Mesodermal cell (in vitro differentiated cells): ENCODE data around the gene IER5.

Experiments
- H3K27ac ChIP-seq: 2 replicates; pipeline ENCODE4 v1.7.0; 2013; ENCODE audit warnings: mild to moderate bottlenecking, low read depth, low read length, moderate library complexity; ENCODE audit not compliant: severe bottlenecking
- H3K36me3 ChIP-seq: 2 replicates; pipeline ENCODE4 v1.7.1; 2013; ENCODE audit warnings: mild to moderate bottlenecking, low read length, moderate library complexity; ENCODE audit not compliant: control insufficient read depth, insufficient read depth
- H3K4me1 ChIP-seq: one replicate; pipeline ENCODE4 v1.7.1; 2013; ENCODE audit warnings: mild to moderate bottlenecking, low read length; ENCODE audit not compliant: insufficient read depth, control insufficient read depth, poor library complexity, severe bottlenecking
- H3K4me3 ChIP-seq: 2 replicates; pipeline ENCODE4 v1.7.0; 2013; ENCODE audit warnings: low read length, control low read depth, mild to moderate bottlenecking; ENCODE audit not compliant: insufficient read depth, poor library complexity, severe bottlenecking; ENCODE audit errors: extremely low read depth
- H3K9me3 ChIP-seq: 2 replicates; pipeline ENCODE4 v1.7.1; 2013; ENCODE audit warnings: mild to moderate bottlenecking, low read length, moderate library complexity; ENCODE audit not compliant: control insufficient read depth
- WGBS, 2 experiments: methylation state at CpG; one replicate each; pipeline ENCODE4 v1.1.5; 2013; ENCODE audit warnings: missing lambda C conversion rate in 2 of 2; ENCODE audit not compliant: insufficient coverage in 2 of 2; 5-methylcytosine and 5-hydroxymethylcytosine counted together

Gene IER5

GRCh38 chr1:181135437-181135731, 46.9 kb downstream of the IER5 start:
- H3K4me1 ChIP-seq = peaks cover 36% of the 10 kb centered on the region
- 93 to 100% methylated on average over 1 to 2 of the region's 2 CpGs for WGBS, 2 experiments
- no peak overlapping the region for H3K4me3 ChIP-seq
- H3K9me3 ChIP-seq = no peaks in the 10 kb centered on the region
- peak overlapping the region; percentile 93 for H3K27ac ChIP-seq
- H3K36me3 ChIP-seq = no peaks in the 10 kb centered on the region

DNA sequence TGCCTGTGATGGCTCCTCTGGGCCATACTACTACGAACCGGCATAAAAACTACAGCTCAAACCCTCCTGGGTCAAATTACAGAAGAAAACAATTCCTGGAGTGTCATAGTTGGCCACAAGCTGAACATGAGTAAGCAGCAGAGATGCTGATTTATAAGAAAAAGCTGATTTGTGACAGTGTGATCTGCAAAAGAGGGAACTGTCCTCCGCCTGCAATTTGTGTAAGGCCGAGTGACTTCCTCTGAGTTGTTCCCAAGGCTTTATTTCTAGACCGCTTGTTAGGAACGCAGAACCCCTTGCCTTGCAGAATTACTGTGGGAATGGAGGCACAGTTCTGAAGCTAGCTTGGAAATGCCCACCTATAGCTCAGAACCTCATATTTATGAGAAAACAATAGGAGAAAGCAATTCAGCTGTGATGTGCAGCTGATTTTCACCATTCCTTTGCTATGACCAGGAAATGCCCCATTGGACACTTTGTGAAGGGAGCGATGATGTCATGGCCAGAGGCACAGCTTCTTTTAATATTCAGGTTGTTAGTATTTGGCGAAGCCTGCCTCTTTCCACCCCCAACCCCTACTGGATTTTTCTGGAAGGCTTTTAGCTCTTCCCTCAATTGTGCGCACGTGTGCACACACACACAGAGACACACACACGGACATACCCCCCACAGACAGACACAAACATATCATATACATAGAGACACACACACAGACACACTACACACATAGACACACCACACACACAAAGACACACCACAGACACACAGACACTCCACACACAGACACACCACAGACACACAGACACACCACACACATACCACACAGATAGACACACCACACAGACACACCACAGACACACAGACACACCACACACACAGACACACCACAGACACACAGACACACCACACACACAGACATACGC, 47.6 kb downstream of the IER5 start:
- no peaks in the 10 kb centered on the region for H3K36me3 ChIP-seq
- peak overlapping the region; percentile 93 for H3K27ac ChIP-seq
- no peaks in the 10 kb centered on the region for H3K9me3 ChIP-seq
- H3K4me1 ChIP-seq = peaks cover 38% of the 10 kb centered on the region
- no peak overlapping the region for H3K4me3 ChIP-seq
- 77 to 93% methylated on average over 8 to 9 of the region's 12 CpGs for WGBS, 2 experiments

DNA sequence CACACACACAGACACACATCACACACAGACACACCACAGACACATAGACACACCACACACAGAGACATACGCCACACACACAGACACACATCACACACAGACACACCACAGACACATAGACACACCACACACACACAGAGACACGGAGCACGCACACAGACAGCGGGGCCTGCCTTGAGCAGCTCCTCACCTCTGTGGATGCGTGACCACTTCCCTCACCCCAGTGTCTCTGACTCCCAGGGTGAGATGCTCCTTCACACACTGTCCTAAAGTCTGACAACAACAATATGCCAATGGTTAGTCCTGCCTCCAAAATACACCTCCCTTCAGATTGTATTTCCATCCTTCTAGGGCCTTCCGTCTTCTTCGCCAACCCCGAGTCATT, 48.2 kb downstream of the IER5 start:
- H3K9me3 ChIP-seq = no peaks in the 10 kb centered on the region
- WGBS, 2 experiments = 94 to 100% methylated on average over 1 to 3 of the region's 8 CpGs
- no peak overlapping the region for H3K27ac ChIP-seq
- H3K4me1 ChIP-seq = peaks cover 44% of the 10 kb centered on the region
- no peaks in the 10 kb centered on the region for H3K36me3 ChIP-seq
- H3K4me3 ChIP-seq = no peak overlapping the region

GRCh38 chr1:181137217-181137743, 48.8 kb downstream of the IER5 start:
- Histone ChIP-seq H3K4me3 (no peak overlapping the region), H3K36me3 (no peaks in the 10 kb centered on the region), H3K9me3 (no peaks in the 10 kb centered on the region), H3K27ac (no peak overlapping the region), H3K4me1 (peaks cover 49% of the 10 kb centered on the region)
- WGBS, 2 experiments = 94 to 95% methylated on average over 11 to 12 of the region's 12 CpGs

DNA sequence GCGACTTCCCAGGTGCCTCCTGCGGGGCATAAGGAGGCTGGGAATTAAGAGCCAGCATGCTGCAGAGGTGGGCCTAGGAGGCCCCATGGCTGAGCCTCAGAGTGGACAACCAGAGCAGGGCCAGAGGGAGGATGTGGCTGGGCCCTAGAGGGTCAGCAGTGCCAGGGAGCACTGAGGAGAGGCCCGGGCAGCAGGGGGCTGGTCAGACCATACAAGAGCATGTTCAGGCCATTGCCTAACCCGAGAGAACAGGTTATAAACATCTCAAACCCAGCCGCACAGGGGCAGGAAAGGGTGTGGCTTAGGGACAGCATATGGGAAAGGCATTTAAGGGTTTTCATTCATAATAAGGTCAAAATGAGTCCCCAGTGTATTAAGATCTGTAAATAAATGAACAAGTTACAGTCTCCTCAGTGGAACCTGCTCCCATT, 51.1 kb downstream of the IER5 start:
- H3K4me1 ChIP-seq = peaks cover 39% of the 10 kb centered on the region
- no peaks in the 10 kb centered on the region for H3K36me3 ChIP-seq
- no peaks in the 10 kb centered on the region for H3K9me3 ChIP-seq
- 60 to 72% methylated on average over 3 of the region's 5 CpGs for WGBS, 2 experiments
- no peak overlapping the region for H3K4me3 ChIP-seq
- H3K27ac ChIP-seq = no peak overlapping the region

- WGBS, 2 experiments = 88 to 94% methylated on average over 3 of the region's 4 CpGs
- H3K4me1 ChIP-seq = peaks cover 32% of the 10 kb centered on the region
- no peak overlapping the region for H3K27ac ChIP-seq
- no peaks in the 10 kb centered on the region for H3K9me3 ChIP-seq
- H3K4me3 ChIP-seq = no peak overlapping the region
- no peaks in the 10 kb centered on the region for H3K36me3 ChIP-seq
Measured at GRCh38 chr1:181140398-181140797, 51.9 kb downstream of the IER5 start.

DNA sequence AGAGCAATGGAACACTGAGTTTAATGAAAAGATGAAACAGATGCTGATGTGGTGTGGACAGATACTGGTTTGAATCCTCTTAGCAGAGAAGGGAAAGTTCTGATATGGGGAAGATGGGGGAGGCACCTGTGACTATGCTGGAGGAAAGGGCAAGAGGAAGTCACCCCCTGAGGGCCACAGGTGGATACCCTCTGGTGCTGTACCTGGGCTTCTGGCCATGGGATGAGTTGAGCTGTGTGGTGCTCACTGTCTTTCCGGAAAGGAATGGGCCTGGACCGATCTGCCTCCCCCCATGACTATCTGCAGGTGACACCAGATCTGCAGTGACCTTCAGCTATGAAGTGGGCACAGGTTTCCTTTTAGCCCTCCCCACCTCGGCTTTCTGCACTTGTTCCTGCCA, 52.4 kb downstream of the IER5 start:
- H3K4me1 ChIP-seq = peaks cover 28% of the 10 kb centered on the region
- H3K36me3 ChIP-seq = no peaks in the 10 kb centered on the region
- WGBS, 2 experiments = 93 to 94% methylated on average over 2 to 3 of the region's 3 CpGs
- H3K9me3 ChIP-seq = no peaks in the 10 kb centered on the region
- no peak overlapping the region for H3K4me3 ChIP-seq
- H3K27ac ChIP-seq = no peak overlapping the region

- Histone ChIP-seq H3K36me3 (no peaks in the 10 kb centered on the region), H3K27ac (no peak overlapping the region)
Measured at GRCh38 chr1:181141431-181141910, 53.0 kb downstream of the IER5 start.

More at GRCh38 chr1:181141431-181141910, 53.0 kb downstream of the IER5 start:
- 83% methylated on average over 2 of the region's 5 CpGs; no CpG with 5 or more reads in 1 of the 2 experiments for WGBS, 2 experiments
- Histone ChIP-seq H3K4me1 (peaks cover 22% of the 10 kb centered on the region), H3K9me3 (no peaks in the 10 kb centered on the region), H3K4me3 (no peak overlapping the region)
